NCI-H82 treated with DMSO at 0.1 percent for 48 hours (cell line): ENCODE measurements around the gene S100A1.

ENCODE experiments used
- DNase-seq: peaks from one replicate; lab custom pipeline; 2025; ENCODE audit not compliant: unreplicated experiment; lab: John Stamatoyannopoulos, UW

The S100A1 gene

GRCh38 chr1:153610334-153610733, 17.9 kb upstream of the S100A1 start:
- no peak for DNase-seq

GRCh38 chr1:153610811-153611301, 17.4 kb upstream of the S100A1 start:
- no peak for DNase-seq

DNA sequence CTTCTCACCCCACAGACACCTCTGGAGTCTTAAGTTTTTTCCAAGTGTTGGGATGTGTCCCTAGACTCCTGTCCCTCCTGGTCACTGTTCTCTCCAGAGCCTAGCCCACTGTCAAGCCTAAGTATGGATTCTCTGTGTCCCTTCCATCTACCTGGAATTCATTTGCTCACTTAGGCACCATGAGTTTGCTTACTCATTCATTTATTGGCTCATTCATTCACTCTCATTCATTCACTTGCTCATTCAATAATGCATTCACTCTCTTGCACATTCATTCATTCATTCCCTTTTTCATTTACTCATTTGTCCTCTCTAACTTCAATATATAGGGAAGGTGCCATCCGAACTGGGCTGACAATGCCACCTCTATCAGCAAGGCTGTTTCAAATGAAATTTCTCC, 16.9 kb upstream of the S100A1 start:
- DNase-seq, result no peak

DNA sequence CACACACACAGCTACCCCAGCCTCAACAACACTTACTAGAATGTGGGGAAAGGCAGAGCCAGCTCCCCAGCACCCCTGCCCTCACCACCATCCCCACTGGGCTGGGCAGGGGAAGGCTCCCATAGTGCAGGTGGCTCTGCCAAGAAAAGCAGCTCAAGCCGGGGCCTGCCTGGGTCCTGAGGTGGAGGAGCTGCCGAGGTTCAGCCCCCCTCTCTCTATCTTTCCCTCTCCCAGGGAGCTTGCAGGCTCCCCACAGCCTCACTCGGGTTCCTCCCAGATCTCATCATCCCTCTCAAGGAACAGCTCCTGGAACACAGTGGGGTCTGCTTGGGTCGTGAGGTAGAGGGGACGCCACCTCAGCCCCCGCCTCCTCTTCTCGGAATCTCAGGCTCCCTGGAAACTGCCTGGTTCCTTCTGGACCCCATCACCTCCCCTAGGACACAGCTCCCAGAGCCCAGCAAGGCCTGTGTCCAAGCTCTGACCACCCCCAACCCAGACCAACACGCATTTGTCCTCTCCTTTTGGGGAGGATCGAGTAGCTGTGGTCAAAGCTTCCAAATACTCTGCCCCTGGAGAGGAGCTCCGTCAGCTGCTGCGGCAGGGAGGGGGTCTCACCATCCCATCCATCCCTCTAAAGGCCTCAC, 16.0 kb upstream of the S100A1 start:
- DNase-seq, result no peak

DNA sequence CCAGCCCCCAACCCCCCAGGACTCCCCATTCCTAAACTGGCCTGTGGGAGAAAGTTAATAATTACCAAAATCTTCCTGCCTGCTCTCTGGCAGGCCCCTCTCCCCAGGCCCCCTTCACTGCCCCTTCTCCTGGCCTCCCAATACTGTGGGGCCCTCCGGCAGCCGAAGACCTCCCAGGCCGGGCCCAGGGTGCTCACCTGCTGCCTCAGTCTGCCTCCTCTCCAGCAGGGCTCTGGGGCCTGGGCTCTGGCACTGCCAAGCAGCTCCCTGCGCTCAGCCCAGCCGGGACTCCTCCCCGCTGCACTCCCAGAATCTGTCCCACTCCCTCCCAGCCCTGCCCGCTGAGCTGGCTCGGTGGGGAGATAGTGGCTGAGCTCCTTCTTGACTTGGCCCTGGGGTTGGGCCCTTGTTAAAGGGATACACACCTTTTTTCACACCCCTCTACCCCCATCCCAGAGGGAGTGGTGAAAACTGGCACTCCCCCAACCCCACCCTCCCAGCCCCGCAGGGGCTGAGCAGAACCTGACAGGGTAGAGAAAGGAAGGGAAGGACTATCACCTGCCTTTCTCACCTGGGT, 15.4 kb upstream of the S100A1 start, which contains the start of gene S100A16:
Gene S100A16, minus strand, starts transcription at position 383 of the 577 bp plus-strand sequence. CDS start 4,986 bp downstream, outside the sequence.
- no peak for DNase-seq

GRCh38 chr1:153613406-153613805, 14.8 kb upstream of the S100A1 start:
- no peak for DNase-seq

DNA sequence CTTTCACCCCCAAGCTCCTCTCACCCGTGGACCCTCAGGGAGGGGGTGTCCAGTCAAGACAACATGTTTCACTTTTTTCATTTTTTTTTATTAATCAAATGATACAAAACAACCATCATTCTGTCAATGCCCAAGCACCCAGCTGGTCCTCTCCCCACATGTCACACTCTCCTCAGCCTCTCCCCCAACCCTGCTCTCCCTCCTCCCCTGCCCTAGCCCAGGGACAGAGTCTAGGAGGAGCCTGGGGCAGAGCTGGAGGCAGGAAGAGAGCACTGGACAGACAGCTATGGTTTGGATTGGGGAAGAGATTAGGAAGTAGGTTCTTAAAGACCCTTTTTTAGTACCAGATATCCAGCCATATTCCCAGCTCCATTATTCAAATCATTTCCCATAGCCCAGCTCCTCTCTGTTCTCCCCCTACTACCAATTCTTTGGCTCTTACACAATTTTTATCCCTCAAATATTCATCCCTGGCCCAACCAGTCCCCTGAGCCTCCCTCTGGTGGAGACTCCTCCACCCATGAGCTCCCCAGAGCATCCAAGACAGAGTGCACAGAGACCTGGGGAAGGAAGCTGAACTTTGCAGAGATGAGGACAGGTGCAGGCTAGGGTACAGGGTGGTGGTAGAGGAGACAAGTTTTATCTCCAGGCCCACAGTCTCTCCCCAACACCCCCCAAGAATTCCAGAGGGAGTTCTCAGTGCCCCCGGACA, 13.9 kb upstream of the S100A1 start:
- DNase-seq, result no peak

DNA sequence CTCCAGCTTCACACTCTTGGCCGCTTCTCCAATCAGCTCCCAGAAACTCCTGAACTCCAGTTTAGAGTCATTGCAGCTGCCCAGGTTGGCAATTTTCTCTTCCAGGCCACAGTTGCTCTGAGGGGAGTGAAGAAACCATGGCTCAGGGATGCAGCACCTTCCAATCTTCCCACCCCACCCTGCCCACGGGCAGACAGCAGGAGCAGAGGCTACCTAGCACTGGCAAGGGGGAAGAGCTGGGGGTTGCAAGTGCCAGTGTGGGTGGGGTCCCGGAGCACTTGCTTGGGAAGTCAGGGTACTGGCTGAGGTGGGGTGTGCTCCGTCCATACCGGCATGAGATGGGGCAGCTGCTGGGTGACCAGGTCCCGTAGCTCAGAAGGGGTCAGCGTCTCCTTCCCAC, 13.3 kb upstream of the S100A1 start:
- no peak for DNase-seq

GRCh38 chr1:153615406-153615805, 12.8 kb upstream of the S100A1 start:
- no peak for DNase-seq

DNA sequence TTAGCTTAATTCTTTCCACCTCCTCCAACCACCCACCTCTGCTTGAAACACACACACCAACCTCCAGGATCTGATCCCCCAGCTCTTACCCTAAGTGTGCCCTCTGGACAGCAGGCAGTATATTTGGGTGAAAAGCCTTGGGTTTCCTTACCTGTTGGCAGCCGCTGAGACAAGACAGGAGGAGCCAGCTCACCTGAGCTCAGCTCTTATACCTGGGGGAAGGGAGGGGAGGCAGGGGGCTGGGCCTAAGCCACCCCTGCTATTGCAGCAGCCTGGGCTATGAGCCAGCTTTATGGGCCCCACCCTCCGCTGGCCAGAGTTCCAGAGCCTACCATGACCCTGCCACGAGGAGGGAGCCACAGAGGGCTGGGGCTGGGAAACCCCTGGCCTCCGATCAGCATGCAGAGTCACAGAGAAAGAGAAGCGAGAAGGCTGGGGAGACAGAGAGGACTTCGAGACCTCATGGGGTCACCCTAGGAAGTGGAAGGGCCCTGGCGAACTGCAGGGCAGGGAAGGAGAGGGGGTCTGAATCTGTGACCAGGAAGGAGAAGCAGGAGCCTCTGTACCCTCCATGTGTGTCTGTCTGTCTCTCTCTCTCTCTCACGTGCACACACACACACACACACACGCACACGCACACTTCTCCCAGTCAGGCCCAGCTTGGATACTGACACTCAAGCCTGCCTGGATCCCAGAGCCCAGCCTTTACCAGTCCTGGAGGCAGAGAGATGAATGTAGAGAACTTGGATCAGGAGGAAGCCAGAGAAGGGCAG, 11.9 kb upstream of the S100A1 start, which contains the start of gene S100A14:
Gene S100A14, minus strand, starts transcription at position 182 of the 773 bp plus-strand sequence. CDS start 467 bp downstream, outside the sequence.
- DNase-seq, result no peak

DNA sequence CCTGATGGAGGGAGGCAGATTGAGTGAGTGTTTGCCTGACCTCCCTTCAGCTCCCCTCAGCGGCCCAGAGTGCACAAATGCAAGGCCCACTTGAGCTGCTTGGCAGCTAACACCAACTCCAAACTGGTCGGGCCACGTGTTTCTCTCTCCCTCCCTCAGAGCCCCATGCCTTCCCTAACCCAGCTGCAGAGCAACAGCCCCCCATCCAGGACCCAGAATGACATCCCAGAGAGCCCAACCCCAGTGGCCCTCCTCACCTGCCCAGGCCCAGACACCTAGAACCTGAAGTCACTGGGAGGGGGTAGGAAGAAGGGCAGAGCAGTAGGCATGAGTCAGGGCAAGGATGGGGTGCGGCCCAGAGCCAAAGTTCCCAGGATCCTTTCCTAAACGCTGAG, 11.3 kb upstream of the S100A1 start:
- DNase-seq, result no peak

- no peak for DNase-seq
Observed at GRCh38 chr1:153617663-153618062, 10.6 kb upstream of the S100A1 start.

DNA sequence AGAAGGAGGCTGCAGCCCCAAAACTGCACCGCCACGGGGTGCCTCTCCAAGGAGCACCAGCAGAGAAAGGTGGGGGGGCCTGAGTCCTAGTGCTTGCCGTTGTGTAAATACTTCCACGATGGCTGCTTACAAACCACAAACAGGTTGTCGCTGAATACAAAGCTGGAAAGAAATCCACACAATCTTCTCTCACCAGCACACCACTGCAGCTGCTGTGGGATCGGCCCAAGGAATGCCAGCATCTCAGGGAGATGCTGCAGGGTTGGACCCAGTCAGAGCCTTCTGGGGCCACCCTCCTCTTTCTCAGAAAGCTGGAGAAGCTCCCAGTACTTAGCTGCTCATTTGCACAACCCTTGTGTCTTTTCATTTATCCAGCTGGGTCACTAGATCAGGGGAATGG, 9.1 kb upstream of the S100A1 start:
- DNase-seq, result no peak

DNA sequence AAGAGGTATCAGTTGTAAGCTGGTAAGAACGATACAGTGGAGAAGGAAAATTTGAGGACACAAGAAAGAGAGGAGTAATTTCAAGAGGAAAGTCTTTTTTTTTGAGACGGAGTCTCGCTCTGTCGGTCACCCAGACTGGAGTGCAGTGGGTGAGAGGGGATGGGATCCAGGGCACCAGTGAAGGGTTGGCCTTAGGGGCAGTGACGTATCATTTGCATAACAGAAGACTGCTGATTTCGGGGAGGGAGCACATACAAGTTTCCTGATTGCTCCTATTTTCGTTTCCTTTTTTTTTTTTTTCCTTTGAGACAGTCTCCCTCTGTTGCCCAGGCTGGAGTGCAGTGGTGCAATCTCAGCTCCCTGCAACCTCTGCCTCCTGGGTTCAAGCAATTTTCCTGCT, 5.1 kb upstream of the S100A1 start:
- no peak for DNase-seq

DNA sequence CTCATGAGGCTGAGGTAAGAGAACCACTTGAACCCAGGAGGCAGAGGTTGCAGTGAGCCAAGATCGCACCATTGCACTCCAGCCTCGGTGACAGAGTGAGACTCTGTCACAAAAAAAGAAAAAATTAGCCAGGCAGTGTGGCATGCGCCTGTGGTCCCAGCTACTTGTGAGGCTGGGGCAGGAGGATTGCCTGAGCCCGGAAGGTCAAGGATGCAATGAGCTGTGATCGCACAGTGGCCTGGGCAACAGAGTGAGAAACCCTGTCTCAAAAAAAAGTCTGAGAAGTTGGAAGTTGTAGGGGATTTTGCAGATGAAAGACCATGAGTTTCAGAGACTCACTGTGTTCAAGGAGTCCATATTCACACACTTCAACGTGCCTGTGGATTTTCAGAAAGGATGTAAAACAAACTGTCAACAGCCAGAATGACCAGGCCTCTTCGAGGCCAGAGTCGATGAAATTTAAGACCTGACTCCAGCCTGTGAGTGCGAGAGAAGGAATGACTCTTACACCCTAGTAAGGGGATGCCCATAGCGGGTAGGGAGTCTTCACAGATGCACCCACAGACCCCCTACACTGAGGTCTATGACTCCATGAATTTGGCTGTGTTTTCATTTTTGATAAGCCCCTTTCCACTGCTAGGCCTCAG, 3.1 kb upstream of the S100A1 start:
- no peak for DNase-seq

GRCh38 chr1:153626477-153626903, 1.7 kb upstream of the S100A1 start:
- no peak for DNase-seq

- peak; percentile 84 for DNase-seq
Observed at GRCh38 chr1:153626904-153627714, 1.1 kb upstream of the S100A1 start, which contains the start of gene S100A13. Gene S100A13 (minus strand): TSS chr1:153627505. CDS start chr1:153626472, 1,033 bp downstream.

- no peak for DNase-seq
Observed at GRCh38 chr1:153628638-153629342, 556 bp downstream of the S100A1 start.

GRCh38 chr1:153629343-153629665, 1.1 kb downstream of the S100A1 start:
- no peak for DNase-seq
